PFSK-1 (cell line): ENCODE results near the gene WDR49.

Experiments used
- FOXP2 ChIP-seq: optimal IDR thresholded peaks from 2 replicates; pipeline ENCODE3; 2011; ENCODE audit warnings: borderline replicate concordance, control low read depth, inconsistent platforms; ENCODE audit not compliant: insufficient read depth; ENCODE audit errors: extremely low read length, extremely low read depth
- POLR2AphosphoS5 ChIP-seq: IDR thresholded peaks from 2 replicates; pipeline ENCODE4 v1.6.1; 2012; ENCODE audit warnings: low read depth, mild to moderate bottlenecking, control low read depth, low read length, moderate library complexity
- SIN3A ChIP-seq: IDR thresholded peaks from 2 replicates; pipeline ENCODE4 v1.6.1; 2012; ENCODE audit warnings: mild to moderate bottlenecking, low read length, moderate library complexity, borderline replicate concordance; ENCODE audit not compliant: insufficient read depth
- TAF1 ChIP-seq: IDR thresholded peaks from 2 replicates; pipeline ENCODE4 v1.6.1; 2012; ENCODE audit warnings: low read length, control low read depth, borderline replicate concordance; ENCODE audit not compliant: insufficient read depth
- TF ChIP-seq, protein P1 (sequence below), 2 experiments: IDR thresholded peaks; 2 replicates each; pipeline versions ENCODE4 v1.6.1 to v1.8.0; 2011 to 2012; ENCODE audit warnings: low read depth in 2 of 2, low read length in 2 of 2, control low read depth in 1 of 2, inconsistent platforms in 1 of 2, mild to moderate bottlenecking in 1 of 2, moderate library complexity in 1 of 2; ENCODE audit not compliant: insufficient read depth in 1 of 2

WDR49 gene

DNA sequence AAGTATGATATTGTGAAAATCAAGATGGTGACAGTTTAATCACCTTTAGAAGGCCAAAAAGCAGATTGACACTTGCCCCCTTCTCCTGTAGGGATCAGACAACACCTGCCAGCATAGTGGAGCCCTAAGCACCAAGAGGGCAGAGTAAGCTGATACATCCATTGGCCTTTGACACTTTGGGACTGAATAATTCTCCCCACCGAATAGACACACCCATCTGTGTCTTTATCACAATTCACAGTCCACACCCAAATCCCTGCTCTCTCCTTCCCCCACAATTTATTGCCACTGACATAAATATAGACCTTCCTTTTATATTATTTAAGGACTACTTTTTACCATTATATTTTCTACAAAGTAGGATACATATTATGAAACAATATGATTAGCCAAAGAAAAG is 3.1 kb upstream of the WDR49 start:
- TF ChIP-seq POLR2AphosphoS5, result no peak
- no peak for TF ChIP-seq SIN3A
- TF ChIP-seq, protein P1, sequence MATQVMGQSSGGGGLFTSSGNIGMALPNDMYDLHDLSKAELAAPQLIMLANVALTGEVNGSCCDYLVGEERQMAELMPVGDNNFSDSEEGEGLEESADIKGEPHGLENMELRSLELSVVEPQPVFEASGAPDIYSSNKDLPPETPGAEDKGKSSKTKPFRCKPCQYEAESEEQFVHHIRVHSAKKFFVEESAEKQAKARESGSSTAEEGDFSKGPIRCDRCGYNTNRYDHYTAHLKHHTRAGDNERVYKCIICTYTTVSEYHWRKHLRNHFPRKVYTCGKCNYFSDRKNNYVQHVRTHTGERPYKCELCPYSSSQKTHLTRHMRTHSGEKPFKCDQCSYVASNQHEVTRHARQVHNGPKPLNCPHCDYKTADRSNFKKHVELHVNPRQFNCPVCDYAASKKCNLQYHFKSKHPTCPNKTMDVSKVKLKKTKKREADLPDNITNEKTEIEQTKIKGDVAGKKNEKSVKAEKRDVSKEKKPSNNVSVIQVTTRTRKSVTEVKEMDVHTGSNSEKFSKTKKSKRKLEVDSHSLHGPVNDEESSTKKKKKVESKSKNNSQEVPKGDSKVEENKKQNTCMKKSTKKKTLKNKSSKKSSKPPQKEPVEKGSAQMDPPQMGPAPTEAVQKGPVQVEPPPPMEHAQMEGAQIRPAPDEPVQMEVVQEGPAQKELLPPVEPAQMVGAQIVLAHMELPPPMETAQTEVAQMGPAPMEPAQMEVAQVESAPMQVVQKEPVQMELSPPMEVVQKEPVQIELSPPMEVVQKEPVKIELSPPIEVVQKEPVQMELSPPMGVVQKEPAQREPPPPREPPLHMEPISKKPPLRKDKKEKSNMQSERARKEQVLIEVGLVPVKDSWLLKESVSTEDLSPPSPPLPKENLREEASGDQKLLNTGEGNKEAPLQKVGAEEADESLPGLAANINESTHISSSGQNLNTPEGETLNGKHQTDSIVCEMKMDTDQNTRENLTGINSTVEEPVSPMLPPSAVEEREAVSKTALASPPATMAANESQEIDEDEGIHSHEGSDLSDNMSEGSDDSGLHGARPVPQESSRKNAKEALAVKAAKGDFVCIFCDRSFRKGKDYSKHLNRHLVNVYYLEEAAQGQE (IDR thresholded peaks at IDR 0.05; ENCODE audit: insufficient read depth in 1 of 2, low read depth in 2 of 2, low read length in 2 of 2), result no peak
- TF ChIP-seq TAF1, result no peak
- TF ChIP-seq FOXP2, result no peak

DNA sequence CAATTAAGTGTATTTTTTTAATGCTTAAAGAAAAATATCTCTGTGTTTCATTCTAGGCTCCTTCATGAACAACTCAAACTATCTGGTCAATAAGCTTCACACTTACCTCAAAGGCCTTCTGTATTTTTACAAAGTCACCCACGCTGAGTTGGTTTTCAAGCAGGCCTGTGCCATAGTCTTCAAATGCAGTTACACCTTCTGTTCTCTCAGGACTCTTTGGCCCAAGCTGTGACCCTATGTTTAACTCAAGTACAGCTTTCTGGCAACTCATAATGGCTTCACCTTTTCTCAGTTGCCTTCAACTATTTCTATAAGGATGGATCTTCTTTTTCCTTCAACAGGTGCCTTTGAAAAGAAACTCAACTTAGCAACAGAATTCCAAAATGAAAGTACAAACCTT is 587 bp downstream of the WDR49 start:
- TF ChIP-seq, protein P1 (IDR thresholded peaks at IDR 0.05; ENCODE audit: insufficient read depth in 1 of 2, low read depth in 2 of 2, low read length in 2 of 2), result no peak
- TF ChIP-seq TAF1 (no peak), FOXP2 (no peak), SIN3A (no peak), POLR2AphosphoS5 (no peak)

DNA sequence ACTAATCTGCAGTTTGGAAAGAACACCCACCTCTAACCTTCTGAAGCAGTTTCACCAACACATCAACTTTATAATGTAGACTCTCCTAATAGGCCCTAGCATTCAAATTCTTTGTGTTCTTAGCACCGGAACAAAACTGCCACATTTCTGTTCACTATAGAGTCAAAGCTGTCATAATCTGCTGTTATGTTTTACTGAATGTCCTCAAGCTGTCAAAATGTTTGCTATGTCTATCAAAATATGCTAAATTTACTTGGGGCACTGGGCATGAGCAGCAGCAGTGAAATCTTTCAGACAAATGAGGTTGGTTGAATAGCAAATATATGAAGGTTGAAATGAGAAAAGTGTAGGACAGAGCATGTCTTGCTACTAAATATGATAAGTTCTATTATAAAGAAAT is 1.9 kb downstream of the WDR49 start:
- TF ChIP-seq SIN3A (no peak), POLR2AphosphoS5 (no peak), FOXP2 (no peak), TAF1 (no peak)
- TF ChIP-seq, protein P1 (IDR thresholded peaks at IDR 0.05; ENCODE audit: insufficient read depth in 1 of 2, low read depth in 2 of 2, low read length in 2 of 2), result no peak

DNA sequence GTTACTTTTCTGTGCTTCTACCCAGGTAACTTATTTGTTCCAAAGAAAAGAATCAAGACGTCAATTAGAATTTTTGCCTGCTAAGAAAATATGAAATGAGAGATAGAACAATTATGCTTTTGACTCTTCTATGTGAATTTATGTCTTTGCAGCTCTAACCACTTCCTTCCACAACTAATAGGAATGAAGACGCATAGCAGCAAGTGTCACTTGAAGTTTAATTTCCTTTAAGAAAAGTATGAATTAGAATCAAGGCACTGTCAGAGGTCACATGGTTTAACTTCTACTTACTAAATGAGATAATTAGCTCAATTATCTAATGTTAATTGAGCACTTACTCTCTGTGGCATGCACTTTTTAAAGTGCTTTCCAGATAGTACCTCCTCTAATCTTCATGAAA is 3.3 kb downstream of the WDR49 start:
- TF ChIP-seq POLR2AphosphoS5, result no peak
- TF ChIP-seq TAF1, result no peak
- TF ChIP-seq, protein P1 (IDR thresholded peaks at IDR 0.05; ENCODE audit: insufficient read depth in 1 of 2, low read depth in 2 of 2, low read length in 2 of 2), result no peak
- no peak for TF ChIP-seq FOXP2
- TF ChIP-seq SIN3A, result no peak

DNA sequence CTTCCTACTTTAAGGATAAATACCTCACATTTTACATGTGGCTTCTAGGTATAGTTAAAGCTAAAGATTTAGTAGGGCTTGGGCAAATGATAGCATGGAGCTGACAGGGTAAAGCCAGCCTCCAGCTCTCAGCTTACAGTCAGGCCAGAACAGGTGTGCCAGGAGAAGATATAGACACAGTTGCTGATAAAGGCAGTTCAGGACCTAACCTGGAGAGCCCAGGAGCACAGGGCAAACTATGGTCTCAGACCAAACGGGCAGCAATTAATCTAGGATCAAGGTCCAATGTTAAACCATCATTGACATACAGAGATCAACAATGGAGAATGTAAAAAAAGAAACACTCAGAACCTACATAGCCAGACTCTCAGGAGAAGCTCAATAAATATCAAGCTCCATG is 4.0 kb downstream of the WDR49 start:
- TF ChIP-seq POLR2AphosphoS5 (no peak), TAF1 (no peak), SIN3A (no peak), FOXP2 (no peak)
- TF ChIP-seq, protein P1 (IDR thresholded peaks at IDR 0.05; ENCODE audit: insufficient read depth in 1 of 2, low read depth in 2 of 2, low read length in 2 of 2), result no peak
